Measurements from ENCODE around the gene BTD. TPM values are rescaled to one million over a fixed set of nuclear protein-coding genes. Genes with fewer than 3 reads are reported as not detected.

The BTD gene
- total and polyA plus RNA-seq, 2 experiments from 2014 or later, result 17.8 to 20.0 TPM

DNA sequence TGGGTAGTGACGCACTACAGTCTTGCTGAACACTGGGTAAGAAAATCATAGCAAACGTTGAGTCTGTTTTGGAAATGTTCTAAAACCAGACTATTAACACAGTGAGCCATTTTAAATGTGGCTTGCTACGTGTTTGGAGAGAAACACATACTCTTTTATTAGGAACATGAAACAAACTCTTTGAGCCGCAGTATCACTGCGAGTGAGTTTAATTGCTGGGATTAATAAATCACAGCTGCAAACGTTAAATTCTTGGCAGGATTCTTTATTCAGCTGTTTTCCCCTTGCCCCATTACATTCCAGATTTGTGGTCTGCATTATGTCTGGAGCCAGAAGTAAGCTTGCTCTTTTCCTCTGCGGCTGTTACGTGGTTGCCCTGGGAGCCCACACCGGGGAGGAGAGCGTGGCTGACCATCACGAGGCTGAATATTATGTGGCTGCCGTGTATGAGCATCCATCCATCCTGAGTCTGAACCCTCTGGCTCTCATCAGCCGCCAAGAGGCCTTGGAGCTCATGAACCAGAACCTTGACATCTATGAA lies 33.6 kb downstream of the BTD start:
- peaks cover 61% of the 10 kb centered on the region for H3K4me1 Mint-ChIP-seq
- H3K27me3 ChIP-seq (ENCODE audit: insufficient read depth), result no peaks in the 10 kb centered on the region
- no peak overlapping the region for H3K4me2 ChIP-seq

DNA sequence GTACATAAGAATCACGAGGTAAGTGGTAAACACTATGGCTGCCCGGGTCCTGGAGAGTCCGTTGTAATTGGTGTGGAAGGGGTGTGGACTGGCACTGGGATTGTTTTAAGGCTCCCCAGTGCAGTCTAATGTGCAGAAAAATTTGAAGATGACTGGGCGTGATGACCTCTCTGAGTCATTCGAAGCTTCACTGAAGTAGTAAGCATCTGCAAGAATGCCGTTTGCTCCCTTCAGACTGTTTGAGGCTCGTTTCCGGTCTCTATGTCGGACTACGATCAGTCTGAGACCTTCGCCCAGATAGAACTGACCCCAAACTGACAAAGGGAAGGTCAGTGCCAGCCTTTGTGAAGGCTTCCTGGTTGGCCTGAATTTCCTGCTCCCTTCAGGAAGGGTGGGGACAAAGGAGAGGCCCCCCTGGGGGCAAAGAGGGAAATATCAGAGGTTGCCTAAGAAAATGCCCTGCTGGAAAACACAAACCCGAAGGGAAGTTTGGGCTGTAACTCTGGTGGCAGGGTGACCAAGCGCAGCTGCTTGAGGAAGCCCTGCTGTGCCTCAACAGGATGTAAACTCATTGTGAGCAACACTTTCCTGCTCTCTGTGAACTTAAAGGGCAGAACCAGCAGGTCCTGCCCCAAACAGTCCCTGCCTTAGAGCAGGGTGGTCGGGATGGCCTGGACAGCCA lies 34.6 kb downstream of the BTD start:
- peak; percentile 8; the same call in 1 of the 3 replicates for ATAC-seq
- H3F3A ChIP-seq (replicated peaks; ENCODE audit: low read depth), result no peaks in the 10 kb centered on the region
- Mint-ChIP-seq H3K27ac (no peak overlapping the region), H3K36me3 (ENCODE audit: low read depth) (peaks cover 4% of the 10 kb centered on the region; the same call in 1 of the 3 replicates), H3K4me1 (peaks cover 51% of the 10 kb centered on the region), H3K27me3 (ENCODE audit: insufficient read depth, low read depth, poor library complexity) (peaks cover 2% of the 10 kb centered on the region), H3K4me3 (no peak overlapping the region), H3K9me3 (no peaks in the 10 kb centered on the region)
- H3K4me1 ChIP-seq (ENCODE audit: insufficient read depth), result peaks cover 52% of the 10 kb centered on the region
- H3K36me3 ChIP-seq (ENCODE audit: insufficient read depth), result no peaks in the 10 kb centered on the region
- no peak overlapping the region for H3K4me3 ChIP-seq
- DNase-seq (ENCODE audit: low spot score), result no peak
- H3K79me2 ChIP-seq (replicated peaks; ENCODE audit: insufficient read depth), result no peaks in the 10 kb centered on the region
- no peak overlapping the region for H3K4me2 ChIP-seq
- H3K9me2 ChIP-seq (ENCODE audit: insufficient read depth), result peaks cover under 1% of the 10 kb centered on the region; the same call in 1 of the 2 replicates
- H2AFZ ChIP-seq, result no peak overlapping the region
- no peaks in the 10 kb centered on the region for H3K27me3 ChIP-seq (ENCODE audit: insufficient read depth)
- H4K20me1 ChIP-seq (replicated peaks; ENCODE audit: insufficient read depth), result no peaks in the 10 kb centered on the region
- no peak overlapping the region for H3K27ac ChIP-seq (ENCODE audit: low read depth)
- TF ChIP-seq, protein P1, sequence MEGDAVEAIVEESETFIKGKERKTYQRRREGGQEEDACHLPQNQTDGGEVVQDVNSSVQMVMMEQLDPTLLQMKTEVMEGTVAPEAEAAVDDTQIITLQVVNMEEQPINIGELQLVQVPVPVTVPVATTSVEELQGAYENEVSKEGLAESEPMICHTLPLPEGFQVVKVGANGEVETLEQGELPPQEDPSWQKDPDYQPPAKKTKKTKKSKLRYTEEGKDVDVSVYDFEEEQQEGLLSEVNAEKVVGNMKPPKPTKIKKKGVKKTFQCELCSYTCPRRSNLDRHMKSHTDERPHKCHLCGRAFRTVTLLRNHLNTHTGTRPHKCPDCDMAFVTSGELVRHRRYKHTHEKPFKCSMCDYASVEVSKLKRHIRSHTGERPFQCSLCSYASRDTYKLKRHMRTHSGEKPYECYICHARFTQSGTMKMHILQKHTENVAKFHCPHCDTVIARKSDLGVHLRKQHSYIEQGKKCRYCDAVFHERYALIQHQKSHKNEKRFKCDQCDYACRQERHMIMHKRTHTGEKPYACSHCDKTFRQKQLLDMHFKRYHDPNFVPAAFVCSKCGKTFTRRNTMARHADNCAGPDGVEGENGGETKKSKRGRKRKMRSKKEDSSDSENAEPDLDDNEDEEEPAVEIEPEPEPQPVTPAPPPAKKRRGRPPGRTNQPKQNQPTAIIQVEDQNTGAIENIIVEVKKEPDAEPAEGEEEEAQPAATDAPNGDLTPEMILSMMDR (conservative IDR thresholded peaks at IDR 0.05; ENCODE audit: low read depth in 2 of 2), result no peak
- no peak for TF ChIP-seq STAT1 (IDR thresholded peaks at IDR 0.05; ENCODE audit: unreplicated experiment)
- no peak for TF ChIP-seq JUNB (IDR thresholded peaks at IDR 0.05; ENCODE audit: unreplicated experiment)
- no peak for TF ChIP-seq CREB1 (CRISPR knock-in tag; IDR thresholded peaks at IDR 0.05; ENCODE audit: low read depth)
- no peak for TF ChIP-seq EZH2phosphoT487 (IDR thresholded peaks at IDR 0.05; ENCODE audit: unreplicated experiment)
- TF ChIP-seq ZNF331 (CRISPR knock-in tag; IDR thresholded peaks at IDR 0.05; ENCODE audit: low read depth), result no peak
- TF ChIP-seq EZH2 (IDR thresholded peaks at IDR 0.05; ENCODE audit: low read depth, unreplicated experiment), result no peak
- TF ChIP-seq, protein P2, sequence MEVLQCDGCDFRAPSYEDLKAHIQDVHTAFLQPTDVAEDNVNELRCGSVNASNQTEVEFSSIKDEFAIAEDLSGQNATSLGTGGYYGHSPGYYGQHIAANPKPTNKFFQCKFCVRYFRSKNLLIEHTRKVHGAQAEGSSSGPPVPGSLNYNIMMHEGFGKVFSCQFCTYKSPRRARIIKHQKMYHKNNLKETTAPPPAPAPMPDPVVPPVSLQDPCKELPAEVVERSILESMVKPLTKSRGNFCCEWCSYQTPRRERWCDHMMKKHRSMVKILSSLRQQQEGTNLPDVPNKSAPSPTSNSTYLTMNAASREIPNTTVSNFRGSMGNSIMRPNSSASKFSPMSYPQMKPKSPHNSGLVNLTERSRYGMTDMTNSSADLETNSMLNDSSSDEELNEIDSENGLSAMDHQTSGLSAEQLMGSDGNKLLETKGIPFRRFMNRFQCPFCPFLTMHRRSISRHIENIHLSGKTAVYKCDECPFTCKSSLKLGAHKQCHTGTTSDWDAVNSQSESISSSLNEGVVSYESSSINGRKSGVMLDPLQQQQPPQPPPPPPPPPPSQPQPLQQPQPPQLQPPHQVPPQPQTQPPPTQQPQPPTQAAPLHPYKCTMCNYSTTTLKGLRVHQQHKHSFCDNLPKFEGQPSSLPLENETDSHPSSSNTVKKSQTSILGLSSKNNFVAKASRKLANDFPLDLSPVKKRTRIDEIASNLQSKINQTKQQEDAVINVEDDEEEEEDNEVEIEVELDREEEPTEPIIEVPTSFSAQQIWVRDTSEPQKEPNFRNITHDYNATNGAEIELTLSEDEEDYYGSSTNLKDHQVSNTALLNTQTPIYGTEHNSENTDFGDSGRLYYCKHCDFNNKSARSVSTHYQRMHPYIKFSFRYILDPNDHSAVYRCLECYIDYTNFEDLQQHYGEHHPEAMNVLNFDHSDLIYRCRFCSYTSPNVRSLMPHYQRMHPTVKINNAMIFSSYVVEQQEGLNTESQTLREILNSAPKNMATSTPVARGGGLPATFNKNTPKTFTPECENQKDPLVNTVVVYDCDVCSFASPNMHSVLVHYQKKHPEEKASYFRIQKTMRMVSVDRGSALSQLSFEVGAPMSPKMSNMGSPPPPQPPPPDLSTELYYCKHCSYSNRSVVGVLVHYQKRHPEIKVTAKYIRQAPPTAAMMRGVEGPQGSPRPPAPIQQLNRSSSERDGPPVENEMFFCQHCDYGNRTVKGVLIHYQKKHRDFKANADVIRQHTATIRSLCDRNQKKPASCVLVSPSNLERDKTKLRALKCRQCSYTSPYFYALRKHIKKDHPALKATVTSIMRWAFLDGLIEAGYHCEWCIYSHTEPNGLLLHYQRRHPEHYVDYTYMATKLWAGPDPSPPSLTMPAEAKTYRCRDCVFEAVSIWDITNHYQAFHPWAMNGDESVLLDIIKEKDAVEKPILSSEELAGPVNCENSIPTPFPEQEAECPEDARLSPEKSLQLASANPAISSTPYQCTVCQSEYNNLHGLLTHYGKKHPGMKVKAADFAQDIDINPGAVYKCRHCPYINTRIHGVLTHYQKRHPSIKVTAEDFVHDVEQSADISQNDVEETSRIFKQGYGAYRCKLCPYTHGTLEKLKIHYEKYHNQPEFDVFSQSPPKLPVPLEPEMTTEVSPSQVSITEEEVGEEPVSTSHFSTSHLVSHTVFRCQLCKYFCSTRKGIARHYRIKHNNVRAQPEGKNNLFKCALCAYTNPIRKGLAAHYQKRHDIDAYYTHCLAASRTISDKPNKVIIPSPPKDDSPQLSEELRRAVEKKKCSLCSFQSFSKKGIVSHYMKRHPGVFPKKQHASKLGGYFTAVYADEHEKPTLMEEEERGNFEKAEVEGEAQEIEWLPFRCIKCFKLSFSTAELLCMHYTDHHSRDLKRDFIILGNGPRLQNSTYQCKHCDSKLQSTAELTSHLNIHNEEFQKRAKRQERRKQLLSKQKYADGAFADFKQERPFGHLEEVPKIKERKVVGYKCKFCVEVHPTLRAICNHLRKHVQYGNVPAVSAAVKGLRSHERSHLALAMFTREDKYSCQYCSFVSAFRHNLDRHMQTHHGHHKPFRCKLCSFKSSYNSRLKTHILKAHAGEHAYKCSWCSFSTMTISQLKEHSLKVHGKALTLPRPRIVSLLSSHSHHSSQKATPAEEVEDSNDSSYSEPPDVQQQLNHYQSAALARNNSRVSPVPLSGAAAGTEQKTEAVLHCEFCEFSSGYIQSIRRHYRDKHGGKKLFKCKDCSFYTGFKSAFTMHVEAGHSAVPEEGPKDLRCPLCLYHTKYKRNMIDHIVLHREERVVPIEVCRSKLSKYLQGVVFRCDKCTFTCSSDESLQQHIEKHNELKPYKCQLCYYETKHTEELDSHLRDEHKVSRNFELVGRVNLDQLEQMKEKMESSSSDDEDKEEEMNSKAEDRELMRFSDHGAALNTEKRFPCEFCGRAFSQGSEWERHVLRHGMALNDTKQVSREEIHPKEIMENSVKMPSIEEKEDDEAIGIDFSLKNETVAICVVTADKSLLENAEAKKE (CRISPR knock-in tag; IDR thresholded peaks at IDR 0.05), result no peak
- TF ChIP-seq POLR2AphosphoS5 (IDR thresholded peaks at IDR 0.05; ENCODE audit: low read depth), result no peak
- TF ChIP-seq NANOG (IDR thresholded peaks at IDR 0.05; ENCODE audit: borderline replicate concordance), result no peak
- no peak for TF ChIP-seq ZNF114 (CRISPR knock-in tag; IDR thresholded peaks at IDR 0.05)

More for the DNA sequence above, 33.6 kb downstream of the BTD start:
- Histone ChIP-seq H3K4me1 (ENCODE audit: insufficient read depth) (peaks cover 60% of the 10 kb centered on the region), H2AFZ (no peak overlapping the region), H3K36me3 (ENCODE audit: insufficient read depth) (no peaks in the 10 kb centered on the region), H3K4me3 (no peak overlapping the region), H4K20me1 (replicated peaks; ENCODE audit: insufficient read depth) (no peaks in the 10 kb centered on the region), H3K9me2 (ENCODE audit: insufficient read depth) (no peaks in the 10 kb centered on the region; the same call in 1 of the 2 replicates), H3K79me2 (replicated peaks; ENCODE audit: insufficient read depth) (no peaks in the 10 kb centered on the region), H3F3A (replicated peaks; ENCODE audit: low read depth) (no peaks in the 10 kb centered on the region), H3K27ac (ENCODE audit: low read depth) (no peak overlapping the region)
- DNase-seq (ENCODE audit: low spot score), result no peak
- TF ChIP-seq EZH2 (IDR thresholded peaks at IDR 0.05; ENCODE audit: low read depth, unreplicated experiment), result no peak
- no peak for TF ChIP-seq ZNF331 (CRISPR knock-in tag; IDR thresholded peaks at IDR 0.05; ENCODE audit: low read depth)
- H3K27me3 Mint-ChIP-seq (ENCODE audit: insufficient read depth, low read depth, poor library complexity), result peaks cover 2% of the 10 kb centered on the region
- ATAC-seq, result no peak
- no peaks in the 10 kb centered on the region for H3K9me3 Mint-ChIP-seq
- no peak overlapping the region for H3K4me3 Mint-ChIP-seq
- no peak overlapping the region for H3K27ac Mint-ChIP-seq
- peaks cover 4% of the 10 kb centered on the region; the same call in 1 of the 3 replicates for H3K36me3 Mint-ChIP-seq (ENCODE audit: low read depth)
